ENCODE results near the gene TTLL1. TPM values are rescaled to one million over a fixed set of nuclear protein-coding genes. Genes with fewer than 3 reads are reported as not detected.

Gene TTLL1
- total and polyA plus RNA-seq, 2 of the 4 experiments (the other 2 are of a cell fraction), result 10.8 to 13.2 TPM

- DNase-seq (no peak), ATAC-seq (ENCODE audit: low read depth) (no peak)
- no peaks in the 10 kb centered on the region for H3K36me3 ChIP-seq (ENCODE audit: control insufficient read depth, insufficient read depth, low read length)
- H3K4me2 ChIP-seq (ENCODE audit: low read depth, low read length), result no peak overlapping the region
- WGBS, 2 experiments (ENCODE audit: extremely low coverage in 2 of 2, insufficient read length in 1 of 2), result no CpG with 5 or more reads among the region's 6 CpGs
- H3K23ac ChIP-seq (ENCODE audit: low read depth, low read length), result peak overlapping the region; percentile 58; the same call in 1 of the 2 replicates
- H2BK5ac ChIP-seq (ENCODE audit: low read depth, low read length, poor library complexity, severe bottlenecking), result peak overlapping the region; percentile 45
- no peak overlapping the region for H3K9ac ChIP-seq (ENCODE audit: low read depth, low read length)
- peak overlapping the region in 1 of 2 experiments; percentile 20; a peak in 2 of 4 replicates for H4K8ac ChIP-seq (ENCODE audit: low read depth in 2 of 2, low read length in 2 of 2)
- peaks cover 32% of the 10 kb centered on the region for H4K20me1 ChIP-seq (ENCODE audit: insufficient read depth, low read length)
- dilution Hi-C loops (cut with HindIII; ENCODE audit: low sequenced_read_pairs, unreplicated experiment), result no loop called here
- H3K27me3 ChIP-seq (ENCODE audit: control insufficient read depth, insufficient read depth, low read length), result no peaks in the 10 kb centered on the region
- H2AFZ ChIP-seq (replicated peaks; ENCODE audit: low read length, poor library complexity), result no peak overlapping the region
- ChIA-PET POLR2A (ENCODE audit: unreplicated experiment) (no interaction called here), CTCF (no interaction called here)
- peak overlapping the region; percentile 63; the same call in 1 of the 2 replicates for H2AK5ac ChIP-seq (ENCODE audit: low read depth, low read length)
- H3K14ac ChIP-seq (replicated peaks; ENCODE audit: low read depth, low read length), result peak overlapping the region; percentile 62
- H2BK120ac ChIP-seq (ENCODE audit: low read depth, low read length), result peak overlapping the region; percentile 58; the same call in 1 of the 2 replicates
- intact Hi-C loops (cut with micrococcal nuclease), result no loop called here
- H3K4me3 ChIP-seq (ENCODE audit: insufficient read depth, low read depth, low read length), result no peak overlapping the region
- no peaks in the 10 kb centered on the region for H3K9me3 ChIP-seq (ENCODE audit: control insufficient read depth, insufficient read depth, low read length)
- H4K91ac ChIP-seq (ENCODE audit: insufficient read depth, low read depth, low read length), result peak overlapping the region; percentile 20
- no peak overlapping the region for H2AK9ac ChIP-seq (replicated peaks; ENCODE audit: low read depth, low read length, poor library complexity)
- TF ChIP-seq CEBPB (IDR thresholded peaks at IDR 0.05; ENCODE audit: low read depth, low read length) (0 out of 2 replicates have a peak, but pooled peaks have one; percentile 7), RAD21 (IDR thresholded peaks at IDR 0.05; ENCODE audit: low read length) (no peak)
- peak overlapping the region; percentile 54; the same call in 1 of the 3 replicates for H2BK15ac ChIP-seq (ENCODE audit: low read depth, low read length)
- peak overlapping the region; percentile 15; the same call in 1 of the 2 replicates for H3K27ac ChIP-seq (ENCODE audit: insufficient read depth, low read length)
- H3K56ac ChIP-seq (ENCODE audit: extremely low read depth, insufficient read depth, low read length), result no peak overlapping the region
- BruUV-seq (replicated peaks), result no TSS peak
- peaks cover 44% of the 10 kb centered on the region for H3K9me1 ChIP-seq (ENCODE audit: insufficient read depth, low read length)
- H3K4ac ChIP-seq (ENCODE audit: low read depth, low read length), result peak overlapping the region; percentile 59; the same call in 1 of the 2 replicates
- H4K5ac ChIP-seq (ENCODE audit: low read depth, low read length), result no peak overlapping the region
- in situ Hi-C loops (cut with MboI; ENCODE audit: low sequenced_read_pairs), result no loop called here
- H2BK20ac ChIP-seq (ENCODE audit: low read depth, low read length), result peak overlapping the region; percentile 15; the same call in 1 of the 2 replicates
- H3K4me1 ChIP-seq (ENCODE audit: control insufficient read depth, insufficient read depth, low read length), result peaks cover 49% of the 10 kb centered on the region
- peak overlapping the region; percentile 38; the same call in 1 of the 2 replicates for H3K18ac ChIP-seq (ENCODE audit: low read depth, low read length)
- peaks cover 22 to 82% of the 10 kb centered on the region in 2 experiments for H3K79me1 ChIP-seq (ENCODE audit: low read depth in 1 of 2, low read length in 2 of 2)
Observed at GRCh38 chr22:42997582-42998090, 91.6 kb downstream of the TTLL1 start.
